ENCODE measurements around the gene CAMP. TPM values are rescaled to one million over a fixed set of nuclear protein-coding genes. Genes with fewer than 3 reads are reported as not detected.

CAMP gene
- total RNA-seq, 2 experiments from 2014 or later: not detected

GRCh38 chr3:48232232-48232631, 8.9 kb downstream of the CAMP start:
- Mint-ChIP-seq H3K4me1 (ENCODE audit: low read depth) (peaks cover 2% of the 10 kb centered on the region), H3K36me3 (ENCODE audit: low read depth) (no peaks in the 10 kb centered on the region), H3K4me3 (no peak overlapping the region), H3K9me3 (no peaks in the 10 kb centered on the region), H3K27ac (no peak overlapping the region), H3K27me3 (peaks cover 1% of the 10 kb centered on the region)
- ATAC-seq (ENCODE audit: poor library complexity) (no peak), DNase-seq (no peak)
- CTCF ChIA-PET: no interaction called here
- Histone ChIP-seq H3K27ac (ENCODE audit: low read depth in 1 of 2, low read length in 2 of 2) (no peak overlapping the region), H3K36me3 (ENCODE audit: insufficient read depth, low read length) (no peaks in the 10 kb centered on the region), H3K27me3 (ENCODE audit: control insufficient read depth in 1 of 2, insufficient read depth in 2 of 2, low read length in 2 of 2) (no peaks in the 10 kb centered on the region), H3K4me1 (ENCODE audit: insufficient read depth, low read length) (peaks cover 4% of the 10 kb centered on the region), H3K4me3 (ENCODE audit: low read length) (no peak overlapping the region), H3K9me3 (ENCODE audit: control insufficient read depth in 1 of 2, insufficient read depth in 1 of 2, low read length in 2 of 2) (no peaks in the 10 kb centered on the region)
- intact Hi-C loops (cut with DNase I, micrococcal nuclease): loop anchor here (1.0 to 5.0 kb wide), 2 partner anchors 204 to 275 kb away; no protein-coding TSS in a partner anchor
- no peak for TF ChIP-seq CTCF (IDR thresholded peaks at IDR 0.05)
- POLR2A ChIA-PET: no interaction called here

- Mint-ChIP-seq H3K4me1 (ENCODE audit: low read depth) (no peaks in the 10 kb centered on the region), H3K36me3 (ENCODE audit: low read depth) (no peaks in the 10 kb centered on the region), H3K27ac (no peak overlapping the region), H3K27me3 (no peaks in the 10 kb centered on the region), H3K4me3 (no peak overlapping the region), H3K9me3 (no peaks in the 10 kb centered on the region)
- ChIA-PET POLR2A (no interaction called here), CTCF (no interaction called here)
- ATAC-seq (ENCODE audit: poor library complexity): peak; percentile 88
- H3K27ac ChIP-seq (ENCODE audit: low read depth in 1 of 2, low read length in 2 of 2): no peak overlapping the region
- no peak overlapping the region for H3K4me3 ChIP-seq (ENCODE audit: low read length)
- H3K27me3 ChIP-seq (ENCODE audit: control insufficient read depth in 1 of 2, insufficient read depth in 2 of 2, low read length in 2 of 2): no peaks in the 10 kb centered on the region
- DNase-seq: peak; percentile 19 to 69 (median 41)
- H3K9me3 ChIP-seq (ENCODE audit: control insufficient read depth in 1 of 2, insufficient read depth in 1 of 2, low read length in 2 of 2): no peaks in the 10 kb centered on the region
- H3K4me1 ChIP-seq (ENCODE audit: insufficient read depth, low read length): peaks cover 4% of the 10 kb centered on the region
- peak; percentile 64 for TF ChIP-seq CTCF (IDR thresholded peaks at IDR 0.05)
- H3K36me3 ChIP-seq (ENCODE audit: insufficient read depth, low read length): no peaks in the 10 kb centered on the region
- intact Hi-C loops (cut with DNase I, micrococcal nuclease): loop anchor here (1.0 to 5.0 kb wide), 2 partner anchors 204 to 275 kb away; no protein-coding TSS in a partner anchor
Measured at GRCh38 chr3:48232734-48233133, 9.4 kb downstream of the CAMP start.

GRCh38 chr3:48233542-48233941, 10.2 kb downstream of the CAMP start:
- ATAC-seq (ENCODE audit: poor library complexity): no peak
- Histone ChIP-seq H3K4me3 (ENCODE audit: low read length) (no peak overlapping the region), H3K36me3 (ENCODE audit: insufficient read depth, low read length) (no peaks in the 10 kb centered on the region), H3K27ac (ENCODE audit: low read depth in 1 of 2, low read length in 2 of 2) (no peak overlapping the region), H3K4me1 (ENCODE audit: insufficient read depth, low read length) (peaks cover 4% of the 10 kb centered on the region), H3K9me3 (ENCODE audit: control insufficient read depth in 1 of 2, insufficient read depth in 1 of 2, low read length in 2 of 2) (no peaks in the 10 kb centered on the region), H3K27me3 (ENCODE audit: control insufficient read depth in 1 of 2, insufficient read depth in 2 of 2, low read length in 2 of 2) (no peaks in the 10 kb centered on the region)
- TF ChIP-seq CTCF (IDR thresholded peaks at IDR 0.05): no peak
- Mint-ChIP-seq H3K4me3 (no peak overlapping the region), H3K36me3 (ENCODE audit: low read depth) (no peaks in the 10 kb centered on the region), H3K27ac (no peak overlapping the region), H3K4me1 (ENCODE audit: low read depth) (no peaks in the 10 kb centered on the region), H3K27me3 (no peaks in the 10 kb centered on the region), H3K9me3 (no peaks in the 10 kb centered on the region)
- intact Hi-C loops (cut with DNase I, micrococcal nuclease): loop anchor here in 1 of 2 experiments (5.0 kb wide), 1 partner anchor 274 kb away; no protein-coding TSS in a partner anchor
- CTCF ChIA-PET: no interaction called here
- no peak for DNase-seq
- POLR2A ChIA-PET: interaction anchor here (0.5 kb wide), 1 partner anchor 650 kb away, joined by 3 read pairs; no protein-coding TSS in a partner anchor
